Measurements from ENCODE around the gene TMEM25.
"Not testable (repeated sequence)": the region's sequence is repeated elsewhere in the genome, so short reads cannot be mapped to it uniquely, and the experiment has no call there.

The TMEM25 gene

GRCh38 chr11:118532852-118533768, 2.1 kb downstream of the TMEM25 start:
- no peak for DNase-seq

- DNase-seq = no peak
These were observed 3.1 kb downstream of the TMEM25 start for GRCh38 chr11:118533769-118534729.

GRCh38 chr11:118535261-118535660, 4.3 kb downstream of the TMEM25 start:
- no peak for DNase-seq

DNA sequence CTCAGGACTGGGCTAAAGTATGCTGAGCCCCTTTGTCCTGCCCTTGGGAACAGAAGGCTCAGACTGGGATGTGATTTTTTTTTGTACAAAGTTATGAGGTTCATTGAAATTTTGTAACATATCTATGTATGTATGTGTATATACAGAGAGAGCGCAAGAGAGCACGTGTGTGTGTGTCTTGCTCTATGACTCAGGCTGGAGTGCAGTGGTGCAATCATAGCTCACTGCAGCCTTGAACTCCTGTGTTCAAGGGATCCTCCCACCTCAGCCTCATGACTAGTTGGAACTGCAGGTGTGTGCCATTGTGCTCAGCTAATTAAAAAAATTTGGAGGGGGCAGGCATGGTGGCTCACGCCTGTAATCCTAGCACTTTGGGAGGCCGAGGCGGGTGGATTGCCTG, 5.7 kb downstream of the TMEM25 start:
- no peak for DNase-seq

GRCh38 chr11:118537409-118537980, 6.5 kb downstream of the TMEM25 start:
- no peak for DNase-seq

DNA sequence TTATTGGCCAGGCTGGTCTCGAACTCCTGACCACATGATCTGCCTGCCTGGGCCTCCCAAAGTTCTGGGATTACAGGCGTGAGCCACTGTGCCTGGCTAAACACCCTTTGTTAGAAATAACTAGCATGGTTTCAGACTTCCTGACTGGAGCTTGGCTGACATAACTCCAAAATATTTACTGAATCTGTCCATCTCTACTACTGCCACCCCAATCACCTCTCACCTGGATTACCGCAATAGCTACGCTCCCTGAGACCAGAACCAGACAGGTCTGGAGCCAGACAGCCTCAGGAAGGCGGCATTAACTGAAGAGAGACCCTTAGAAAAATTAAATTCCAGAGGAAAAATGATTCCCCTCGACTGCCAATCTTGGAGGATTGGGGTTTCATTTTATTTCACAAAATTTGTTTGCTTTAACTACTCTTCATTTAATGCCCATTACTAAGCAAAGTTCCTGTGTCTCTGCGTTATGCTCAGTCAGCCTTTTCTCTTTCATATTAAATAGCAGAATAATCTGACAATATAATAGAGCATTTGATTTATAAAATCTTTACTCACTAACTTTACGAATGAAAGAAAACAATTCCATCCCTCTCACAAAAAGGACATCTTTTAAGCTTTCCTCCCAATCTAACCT, 13.1 kb downstream of the TMEM25 start:
- DNase-seq = no peak

GRCh38 chr11:118544647-118545010, 13.6 kb downstream of the TMEM25 start:
- no peak for DNase-seq

DNA sequence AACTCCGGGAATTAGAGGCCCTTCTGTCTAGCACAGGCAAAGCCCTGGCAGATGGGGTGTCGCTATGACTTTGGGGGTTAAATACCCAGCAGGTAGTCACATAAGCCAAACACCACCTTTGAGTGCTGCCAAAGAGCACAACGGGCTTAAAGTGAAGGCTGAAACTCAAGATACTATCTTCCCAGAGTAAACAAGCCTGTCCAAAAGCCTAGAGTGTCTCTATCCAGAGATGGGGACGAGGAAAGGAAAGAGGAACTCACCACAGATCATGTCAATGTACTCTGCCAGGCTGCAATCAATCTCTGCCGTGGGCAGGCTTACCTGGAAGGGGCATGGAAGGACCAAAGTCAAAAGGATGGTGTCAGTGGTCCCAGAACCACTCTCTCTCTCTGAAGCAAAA, 14.5 kb downstream of the TMEM25 start:
- DNase-seq = no peak

DNA sequence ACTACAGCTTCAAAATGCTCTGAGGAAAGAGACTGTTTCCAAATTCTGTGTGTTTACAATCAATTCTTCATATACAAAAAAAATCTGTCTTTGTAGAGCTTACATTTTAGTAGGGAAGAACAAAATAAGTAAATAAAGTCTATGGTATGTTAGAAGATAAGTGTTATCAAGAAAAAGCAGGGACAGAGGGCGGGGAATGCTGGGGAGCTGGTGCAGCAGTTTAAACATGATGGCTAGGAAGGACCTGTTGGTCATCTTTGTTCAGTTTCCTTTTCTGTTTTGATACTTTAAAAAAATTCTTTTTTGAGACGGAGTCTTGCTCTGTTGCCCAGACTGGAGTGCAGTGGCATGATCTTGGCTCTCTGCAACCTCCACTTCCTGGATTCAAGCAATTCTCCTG, 16.1 kb downstream of the TMEM25 start:
- no peak for DNase-seq

GRCh38 chr11:118552341-118552740, 21.3 kb downstream of the TMEM25 start:
- no peak for DNase-seq

- DNase-seq = no peak
These were observed 29.8 kb downstream of the TMEM25 start for GRCh38 chr11:118560806-118561205.

GRCh38 chr11:118565051-118565450, 34.1 kb downstream of the TMEM25 start:
- peak; percentile 78 for DNase-seq

GRCh38 chr11:118569670-118570069, 38.7 kb downstream of the TMEM25 start:
- DNase-seq = no peak

DNA sequence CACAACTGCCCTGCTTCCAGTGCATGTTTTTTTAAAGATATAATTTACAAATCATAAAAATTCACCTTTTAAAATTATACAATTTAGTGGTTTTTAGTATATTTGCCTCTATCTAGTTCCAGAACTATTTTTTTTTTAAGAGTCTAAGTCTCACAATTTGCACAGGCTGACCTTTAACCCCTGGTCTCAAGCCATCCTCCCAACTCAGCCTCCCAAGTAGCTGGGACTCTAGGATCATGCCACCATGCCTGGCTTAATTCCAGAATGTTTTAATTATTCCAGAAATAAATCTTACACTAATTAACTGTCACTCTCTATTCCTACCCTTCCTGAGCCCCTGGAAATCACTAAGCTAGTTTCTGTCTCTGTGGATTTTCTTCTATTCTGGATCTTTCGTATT, 39.8 kb downstream of the TMEM25 start:
- DNase-seq = no peak

GRCh38 chr11:118571701-118572060, 40.7 kb downstream of the TMEM25 start:
- DNase-seq = peak; percentile 39

- DNase-seq = peak; percentile 93
These were observed 41.3 kb downstream of the TMEM25 start, which contains the start of gene ARCN1 for GRCh38 chr11:118572061-118572980. Gene ARCN1, plus strand, starts transcription at chr11:118572409. Its CDS starts 139 bp downstream, at chr11:118572548.

DNA sequence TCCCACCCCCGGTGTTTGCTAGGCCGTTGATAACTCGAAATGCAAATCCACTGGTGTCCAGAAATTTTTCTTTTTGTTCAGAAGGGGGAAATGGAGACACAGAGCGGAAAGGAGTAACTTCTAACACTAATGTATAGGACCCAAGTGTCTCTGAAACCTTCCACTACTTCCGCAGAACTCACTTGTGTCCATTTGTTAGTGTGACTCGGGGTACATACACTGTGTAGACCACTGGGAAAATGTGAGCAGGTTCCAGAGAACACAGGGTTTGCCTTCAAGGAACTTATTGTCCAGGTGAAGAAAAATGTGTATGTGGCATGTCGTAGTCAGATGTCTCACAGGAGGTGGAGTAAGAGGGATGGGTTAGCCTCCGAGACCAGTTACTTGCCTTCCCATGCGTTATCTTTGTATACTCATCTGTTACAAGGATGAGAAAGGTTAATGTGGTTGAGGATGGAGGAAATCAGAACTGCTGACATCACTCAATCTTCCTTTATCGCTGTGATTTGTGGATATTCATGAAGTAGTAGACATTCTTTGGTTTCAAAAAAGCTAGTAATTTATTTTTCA, 42.1 kb downstream of the TMEM25 start:
- no peak for DNase-seq

GRCh38 chr11:118574636-118575035, 43.6 kb downstream of the TMEM25 start:
- no peak for DNase-seq

DNA sequence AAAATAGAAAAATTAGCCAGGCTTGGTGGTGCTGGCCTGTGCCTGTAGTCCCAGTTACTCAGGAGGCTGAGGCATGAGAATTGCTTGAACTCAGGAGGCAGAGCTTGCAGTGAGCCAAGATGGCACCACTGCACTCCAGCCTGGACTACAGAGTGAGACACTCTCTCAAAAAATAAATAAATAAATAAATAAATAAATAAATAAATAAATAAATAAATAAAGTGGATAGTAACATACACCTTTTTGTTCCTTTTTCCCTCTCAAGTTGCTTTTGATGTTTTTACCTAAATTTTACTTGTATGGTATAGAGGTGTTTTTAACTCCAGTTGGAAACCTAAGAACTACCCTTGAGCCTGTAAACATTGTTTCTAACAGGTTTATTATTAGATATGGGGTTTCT, 47.0 kb downstream of the TMEM25 start:
- DNase-seq = not testable (repeated sequence)

DNA sequence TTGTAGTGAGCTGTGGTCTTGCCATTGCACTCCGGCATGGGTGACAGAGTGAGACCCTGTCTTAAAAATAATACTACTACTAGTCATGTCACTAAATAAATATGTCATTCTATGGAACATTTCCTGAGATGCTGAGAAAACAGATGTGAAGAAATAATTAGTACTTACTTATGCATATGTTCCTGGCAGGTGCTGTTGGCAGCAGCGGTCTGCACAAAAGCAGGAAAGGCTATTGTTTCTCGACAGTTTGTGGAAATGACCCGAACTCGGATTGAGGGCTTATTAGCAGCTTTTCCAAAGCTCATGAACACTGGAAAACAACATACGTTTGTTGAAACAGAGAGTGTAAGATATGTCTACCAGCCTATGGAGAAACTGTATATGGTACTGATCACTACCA, 50.1 kb downstream of the TMEM25 start:
- no peak for DNase-seq
